Measurements from ENCODE around the gene PRAMEF13. TPM values are rescaled to one million over a fixed set of nuclear protein-coding genes. Genes with fewer than 3 reads are reported as not detected.
"Not testable (repeated sequence)": the region's sequence is repeated elsewhere in the genome, so short reads cannot be mapped to it uniquely, and the experiment has no call there.

The PRAMEF13 gene
- 0.21 TPM in 1 of 2 replicates, not detected in the other for total RNA-seq (2021)
- not detected for Bru-seq, nascent RNA
- BruChase-seq, experiment 1, labeled RNA remaining after a 2-hour chase = not detected
- not detected for BruChase-seq, experiment 2, labeled RNA remaining after a 6-hour chase
- long read RNA-seq = 0 reads

- H3K4me3 ChIP-seq (ENCODE audit: low read depth, low read length, poor library complexity, severe bottlenecking); H3K9me3 ChIP-seq (ENCODE audit: low read depth, low read length, poor library complexity, severe bottlenecking); H3K27me3 ChIP-seq (replicated peaks; ENCODE audit: insufficient read depth, low read depth, low read length, poor library complexity); CTCF ChIA-PET; POLR2A ChIA-PET (ENCODE audit: low non-redundant PET); H3K36me3 ChIP-seq (ENCODE audit: insufficient read depth, low read length, poor library complexity, severe bottlenecking); BruUV-seq (replicated peaks); intact Hi-C loops (cut with micrococcal nuclease; ENCODE audit: unreplicated experiment); H3K27ac ChIP-seq (ENCODE audit: low read depth, low read length, poor library complexity, severe bottlenecking); H3K4me1 ChIP-seq (ENCODE audit: insufficient read depth, low read length, poor library complexity, severe bottlenecking); DNase-seq (ENCODE audit: low spot score): not testable (repeated sequence)
These were observed at the start of gene PRAMEF13 for GRCh38 chr1:13201309-13201708. Gene PRAMEF13 (minus strand): TSS chr1:13201409. CDS start chr1:13199589, 1,820 bp downstream.

- H3K4me1 ChIP-seq (ENCODE audit: insufficient read depth, low read length, poor library complexity, severe bottlenecking); H3K27ac ChIP-seq (ENCODE audit: low read depth, low read length, poor library complexity, severe bottlenecking); H3K27me3 ChIP-seq (replicated peaks; ENCODE audit: insufficient read depth, low read depth, low read length, poor library complexity); POLR2A ChIA-PET (ENCODE audit: low non-redundant PET); H3K36me3 ChIP-seq (ENCODE audit: insufficient read depth, low read length, poor library complexity, severe bottlenecking); BruUV-seq (replicated peaks); CTCF ChIA-PET; H3K4me3 ChIP-seq (ENCODE audit: low read depth, low read length, poor library complexity, severe bottlenecking); H3K9me3 ChIP-seq (ENCODE audit: low read depth, low read length, poor library complexity, severe bottlenecking); intact Hi-C loops (cut with micrococcal nuclease; ENCODE audit: unreplicated experiment); DNase-seq (ENCODE audit: low spot score): not testable (repeated sequence)
These were observed 45.9 kb upstream of the PRAMEF13 start for GRCh38 chr1:13247122-13247521.

- intact Hi-C loops (cut with micrococcal nuclease; ENCODE audit: unreplicated experiment); BruUV-seq (replicated peaks); H3K9me3 ChIP-seq (ENCODE audit: low read depth, low read length, poor library complexity, severe bottlenecking); POLR2A ChIA-PET (ENCODE audit: low non-redundant PET); DNase-seq (ENCODE audit: low spot score); H3K36me3 ChIP-seq (ENCODE audit: insufficient read depth, low read length, poor library complexity, severe bottlenecking); H3K4me1 ChIP-seq (ENCODE audit: insufficient read depth, low read length, poor library complexity, severe bottlenecking); H3K27me3 ChIP-seq (replicated peaks; ENCODE audit: insufficient read depth, low read depth, low read length, poor library complexity); CTCF ChIA-PET; H3K4me3 ChIP-seq (ENCODE audit: low read depth, low read length, poor library complexity, severe bottlenecking); H3K27ac ChIP-seq (ENCODE audit: low read depth, low read length, poor library complexity, severe bottlenecking): not testable (repeated sequence)
These were observed 45.3 kb upstream of the PRAMEF13 start for GRCh38 chr1:13246554-13246871.

GRCh38 chr1:13245841-13246553, 44.8 kb upstream of the PRAMEF13 start:
- BruUV-seq (replicated peaks); DNase-seq (ENCODE audit: low spot score); POLR2A ChIA-PET (ENCODE audit: low non-redundant PET); H3K4me1 ChIP-seq (ENCODE audit: insufficient read depth, low read length, poor library complexity, severe bottlenecking); H3K9me3 ChIP-seq (ENCODE audit: low read depth, low read length, poor library complexity, severe bottlenecking); intact Hi-C loops (cut with micrococcal nuclease; ENCODE audit: unreplicated experiment); H3K4me3 ChIP-seq (ENCODE audit: low read depth, low read length, poor library complexity, severe bottlenecking); H3K27ac ChIP-seq (ENCODE audit: low read depth, low read length, poor library complexity, severe bottlenecking); CTCF ChIA-PET; H3K27me3 ChIP-seq (replicated peaks; ENCODE audit: insufficient read depth, low read depth, low read length, poor library complexity); H3K36me3 ChIP-seq (ENCODE audit: insufficient read depth, low read length, poor library complexity, severe bottlenecking): not testable (repeated sequence)

GRCh38 chr1:13243536-13244263, 42.5 kb upstream of the PRAMEF13 start:
- BruUV-seq (replicated peaks); H3K4me1 ChIP-seq (ENCODE audit: insufficient read depth, low read length, poor library complexity, severe bottlenecking); POLR2A ChIA-PET (ENCODE audit: low non-redundant PET); H3K36me3 ChIP-seq (ENCODE audit: insufficient read depth, low read length, poor library complexity, severe bottlenecking); H3K4me3 ChIP-seq (ENCODE audit: low read depth, low read length, poor library complexity, severe bottlenecking); H3K27me3 ChIP-seq (replicated peaks; ENCODE audit: insufficient read depth, low read depth, low read length, poor library complexity); H3K9me3 ChIP-seq (ENCODE audit: low read depth, low read length, poor library complexity, severe bottlenecking); intact Hi-C loops (cut with micrococcal nuclease; ENCODE audit: unreplicated experiment); DNase-seq (ENCODE audit: low spot score); CTCF ChIA-PET; H3K27ac ChIP-seq (ENCODE audit: low read depth, low read length, poor library complexity, severe bottlenecking): not testable (repeated sequence)

GRCh38 chr1:13239633-13240032, 38.4 kb upstream of the PRAMEF13 start:
- H3K9me3 ChIP-seq (ENCODE audit: low read depth, low read length, poor library complexity, severe bottlenecking); BruUV-seq (replicated peaks); H3K4me1 ChIP-seq (ENCODE audit: insufficient read depth, low read length, poor library complexity, severe bottlenecking); POLR2A ChIA-PET (ENCODE audit: low non-redundant PET); intact Hi-C loops (cut with micrococcal nuclease; ENCODE audit: unreplicated experiment); H3K4me3 ChIP-seq (ENCODE audit: low read depth, low read length, poor library complexity, severe bottlenecking); DNase-seq (ENCODE audit: low spot score); H3K36me3 ChIP-seq (ENCODE audit: insufficient read depth, low read length, poor library complexity, severe bottlenecking); CTCF ChIA-PET; H3K27ac ChIP-seq (ENCODE audit: low read depth, low read length, poor library complexity, severe bottlenecking); H3K27me3 ChIP-seq (replicated peaks; ENCODE audit: insufficient read depth, low read depth, low read length, poor library complexity): not testable (repeated sequence)

- BruUV-seq (replicated peaks); POLR2A ChIA-PET (ENCODE audit: low non-redundant PET); CTCF ChIA-PET: not testable (repeated sequence)
These were observed 36.4 kb upstream of the PRAMEF13 start for GRCh38 chr1:13237572-13237971.

More at GRCh38 chr1:13237572-13237971, 36.4 kb upstream of the PRAMEF13 start:
- H3K27ac ChIP-seq (ENCODE audit: low read depth, low read length, poor library complexity, severe bottlenecking); H3K4me1 ChIP-seq (ENCODE audit: insufficient read depth, low read length, poor library complexity, severe bottlenecking); intact Hi-C loops (cut with micrococcal nuclease; ENCODE audit: unreplicated experiment); H3K9me3 ChIP-seq (ENCODE audit: low read depth, low read length, poor library complexity, severe bottlenecking); H3K27me3 ChIP-seq (replicated peaks; ENCODE audit: insufficient read depth, low read depth, low read length, poor library complexity); H3K36me3 ChIP-seq (ENCODE audit: insufficient read depth, low read length, poor library complexity, severe bottlenecking); H3K4me3 ChIP-seq (ENCODE audit: low read depth, low read length, poor library complexity, severe bottlenecking); DNase-seq (ENCODE audit: low spot score): not testable (repeated sequence)

Measured in A673 (cell line).